ENCODE results near the gene SMCO2.

The SMCO2 gene

DNA sequence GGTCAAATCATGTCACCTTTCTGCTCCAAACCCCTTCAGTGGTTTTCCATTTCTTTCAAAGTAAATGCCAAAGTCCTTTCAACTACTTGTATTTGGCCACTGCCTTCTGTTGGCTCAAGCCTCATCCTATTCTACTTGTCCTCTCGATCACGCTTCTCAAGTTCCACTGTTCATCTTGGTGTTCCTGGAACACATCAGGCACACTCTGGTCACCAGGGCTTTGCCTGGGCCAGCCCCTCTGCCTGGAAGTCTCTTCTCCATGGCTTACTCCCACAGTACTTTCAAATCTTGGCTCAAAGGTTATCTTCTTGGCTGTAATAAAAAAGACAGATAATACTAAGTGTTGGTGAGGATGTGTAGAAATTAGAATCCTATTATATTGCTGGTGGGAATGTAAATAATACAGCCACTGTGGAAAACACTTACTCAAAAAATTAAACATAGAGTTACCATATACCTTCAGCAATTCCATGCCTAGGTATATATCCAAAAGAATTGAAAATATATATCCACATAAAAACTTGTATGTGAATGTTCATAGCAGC is 60.2 kb downstream of the SMCO2 start:
- TF ChIP-seq ZNF274 (IDR thresholded peaks at IDR 0.05; ENCODE audit: low read depth, low read length) (no peak), SUZ12 (IDR thresholded peaks at IDR 0.05; ENCODE audit: extremely low read depth, insufficient read depth, insufficient read length) (no peak), YY1 (IDR thresholded peaks at IDR 0.05; ENCODE audit: insufficient read depth, insufficient read length) (no peak)
- no peak for DNase-seq (ENCODE audit: low read depth, low spot score)
- no peaks in the 10 kb centered on the region for H3K9me3 ChIP-seq (ENCODE audit: insufficient read depth, low read length)

DNA sequence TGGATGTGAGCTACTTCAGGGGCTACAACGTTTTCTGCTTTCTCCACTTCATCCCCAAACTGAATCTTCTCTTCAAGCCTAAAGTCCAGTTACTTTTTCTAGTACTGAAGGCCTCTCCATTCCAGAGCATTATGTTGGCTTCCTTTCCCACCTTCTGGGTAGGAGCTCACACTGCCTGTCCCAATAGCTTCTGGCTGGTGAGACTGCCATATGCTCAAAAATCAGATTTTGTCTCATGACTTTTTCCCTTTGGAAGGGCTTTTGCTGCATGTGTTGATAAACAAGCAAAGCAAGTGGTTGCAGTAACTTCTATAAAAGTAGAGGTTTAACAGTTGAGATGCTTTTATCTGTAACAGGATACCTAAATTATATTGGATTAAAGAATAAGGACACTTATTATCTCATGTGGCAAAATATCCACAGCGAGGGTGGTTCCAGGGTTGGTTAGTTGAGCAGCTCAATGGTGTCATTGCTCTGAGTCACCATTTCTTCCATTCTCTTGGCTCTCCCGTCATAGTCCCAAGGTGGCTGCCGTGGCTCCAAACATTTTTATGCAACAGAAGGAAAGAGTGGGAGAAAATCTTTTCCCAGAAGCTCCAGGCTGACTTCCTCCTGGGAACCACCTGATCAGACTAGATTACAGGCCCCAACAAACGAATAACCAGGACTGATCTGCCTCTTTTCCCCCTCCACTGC is 62.3 kb downstream of the SMCO2 start:
- no peaks in the 10 kb centered on the region for H3K36me3 ChIP-seq (ENCODE audit: insufficient read depth, insufficient read length, low read length)

More for the DNA sequence above, 60.2 kb downstream of the SMCO2 start:
- no peaks in the 10 kb centered on the region for H3K4me1 ChIP-seq (ENCODE audit: insufficient read depth, insufficient read length)
- H3K9ac ChIP-seq (ENCODE audit: insufficient read length, low read depth): no peak overlapping the region
- no peaks in the 10 kb centered on the region for H3K27me3 ChIP-seq (ENCODE audit: insufficient read depth, insufficient read length)
- no peaks in the 10 kb centered on the region for H3K36me3 ChIP-seq (ENCODE audit: insufficient read depth, insufficient read length, low read length)
- no peak overlapping the region for H3K4me3 ChIP-seq (ENCODE audit: insufficient read length, low read depth)

DNA sequence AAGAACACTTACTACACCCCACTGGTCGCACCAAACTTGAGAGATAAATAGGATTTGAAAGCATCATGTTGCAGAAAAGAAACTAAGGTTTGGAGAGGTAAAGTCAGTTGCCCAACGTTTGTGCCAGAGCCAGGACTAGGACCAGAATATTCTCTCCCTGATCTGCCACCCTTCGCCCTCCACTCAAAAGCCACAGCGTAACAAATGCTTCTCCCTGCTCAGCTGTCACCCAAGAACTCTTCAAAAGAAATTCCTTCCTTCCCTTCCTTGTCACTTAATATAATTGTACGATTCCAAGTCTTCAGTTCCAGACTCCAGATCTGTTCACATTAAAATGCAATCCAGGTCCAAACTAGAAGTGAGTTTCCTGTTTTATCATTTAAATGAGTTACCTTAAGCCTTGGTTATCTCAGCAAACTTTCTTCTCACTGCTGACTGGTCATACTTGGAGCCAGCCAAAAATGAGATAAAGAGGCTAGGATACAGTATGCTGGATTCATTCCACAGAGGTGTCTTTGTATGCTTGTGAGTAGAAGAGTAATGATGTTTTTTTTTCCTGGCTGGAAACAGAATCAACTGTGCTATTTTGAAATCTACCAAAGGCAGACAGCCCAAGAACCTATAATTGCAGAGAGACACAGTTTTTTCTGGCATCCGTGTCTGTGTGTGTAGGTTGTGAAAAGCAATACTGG is 64.6 kb downstream of the SMCO2 start:
- H3K4me1 ChIP-seq (ENCODE audit: insufficient read depth, insufficient read length): no peaks in the 10 kb centered on the region
- no peak overlapping the region for H3K4me3 ChIP-seq (ENCODE audit: insufficient read length, low read depth)
- H3K9ac ChIP-seq (ENCODE audit: insufficient read length, low read depth): no peak overlapping the region
- no peaks in the 10 kb centered on the region for H3K27me3 ChIP-seq (ENCODE audit: insufficient read depth, insufficient read length)
- H3K36me3 ChIP-seq (ENCODE audit: insufficient read depth, insufficient read length, low read length): no peaks in the 10 kb centered on the region
- no peak for DNase-seq (ENCODE audit: low read depth, low spot score)
- no peaks in the 10 kb centered on the region for H3K9me3 ChIP-seq (ENCODE audit: insufficient read depth, low read length)
- no peak for TF ChIP-seq SUZ12 (IDR thresholded peaks at IDR 0.05; ENCODE audit: extremely low read depth, insufficient read depth, insufficient read length)

More for the DNA sequence above, 62.3 kb downstream of the SMCO2 start:
- Histone ChIP-seq H3K9me3 (ENCODE audit: insufficient read depth, low read length) (no peaks in the 10 kb centered on the region), H3K9ac (ENCODE audit: insufficient read length, low read depth) (no peak overlapping the region), H3K27me3 (ENCODE audit: insufficient read depth, insufficient read length) (no peaks in the 10 kb centered on the region), H3K4me3 (ENCODE audit: insufficient read length, low read depth) (no peak overlapping the region), H3K4me1 (ENCODE audit: insufficient read depth, insufficient read length) (no peaks in the 10 kb centered on the region)
- TF ChIP-seq SUZ12 (IDR thresholded peaks at IDR 0.05; ENCODE audit: extremely low read depth, insufficient read depth, insufficient read length): no peak
- no peak for TF ChIP-seq ZNF274 (IDR thresholded peaks at IDR 0.05; ENCODE audit: low read depth, low read length)
- no peak for TF ChIP-seq YY1 (IDR thresholded peaks at IDR 0.05; ENCODE audit: insufficient read depth, insufficient read length)
- no peak for DNase-seq (ENCODE audit: low read depth, low spot score)

DNA sequence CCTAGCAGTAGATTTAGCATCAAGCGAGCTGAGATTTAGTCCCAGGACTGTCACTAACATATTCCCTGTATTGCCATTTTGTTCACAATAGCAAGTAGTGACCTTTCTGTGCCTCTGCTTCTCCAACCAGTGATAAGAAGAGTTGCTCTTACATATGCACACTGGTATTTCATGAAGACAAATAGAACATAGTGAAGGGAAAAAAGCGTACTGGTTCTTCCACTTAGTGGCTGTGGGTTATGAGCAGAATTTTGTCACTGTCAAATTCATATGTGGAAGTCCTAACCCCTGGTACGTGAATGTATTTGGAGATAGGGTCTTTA is 65.1 kb downstream of the SMCO2 start:
- DNase-seq (ENCODE audit: low read depth, low spot score): no peak
- no peak for TF ChIP-seq SUZ12 (IDR thresholded peaks at IDR 0.05; ENCODE audit: extremely low read depth, insufficient read depth, insufficient read length)
- TF ChIP-seq YY1 (IDR thresholded peaks at IDR 0.05; ENCODE audit: insufficient read depth, insufficient read length): no peak
- TF ChIP-seq ZNF274 (IDR thresholded peaks at IDR 0.05; ENCODE audit: low read depth, low read length): no peak

DNA sequence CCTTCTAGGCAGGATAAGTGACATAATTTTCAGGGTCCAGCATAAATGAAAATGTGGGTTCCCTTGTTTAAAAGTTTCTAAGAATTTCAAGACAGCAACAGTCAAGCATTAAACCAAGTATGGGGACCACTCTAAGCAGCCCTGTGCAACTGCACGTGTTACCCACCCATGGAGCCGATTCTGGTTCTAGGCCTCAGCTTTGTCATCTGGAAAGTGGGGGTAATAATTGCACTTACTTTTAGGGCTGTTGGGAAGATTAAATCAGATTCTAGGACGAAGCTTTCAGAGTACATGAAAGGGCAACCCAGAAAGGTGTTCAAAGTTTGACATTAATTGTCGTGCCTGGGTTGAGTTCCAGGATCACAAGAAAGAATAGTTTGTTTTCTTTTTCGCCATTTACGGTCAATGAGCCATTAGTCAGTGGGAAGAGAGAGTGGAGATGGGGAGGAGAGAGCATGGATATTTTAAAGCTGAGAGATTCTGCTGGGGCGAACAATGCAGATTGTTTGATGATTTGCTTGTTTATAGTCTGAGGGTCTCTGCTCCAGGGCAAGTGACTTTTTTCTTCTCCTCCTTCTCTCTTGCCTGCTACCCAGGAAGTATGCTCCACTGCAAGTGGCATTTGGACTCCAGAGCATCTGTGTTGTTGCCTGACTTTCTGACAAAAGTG is 66.8 kb downstream of the SMCO2 start:
- TF ChIP-seq ZNF274 (IDR thresholded peaks at IDR 0.05; ENCODE audit: low read depth, low read length): no peak
- Histone ChIP-seq H3K9me3 (ENCODE audit: insufficient read depth, low read length) (no peaks in the 10 kb centered on the region), H3K4me3 (ENCODE audit: insufficient read length, low read depth) (no peak overlapping the region), H3K36me3 (ENCODE audit: insufficient read depth, insufficient read length, low read length) (no peaks in the 10 kb centered on the region), H3K27me3 (ENCODE audit: insufficient read depth, insufficient read length) (no peaks in the 10 kb centered on the region), H3K4me1 (ENCODE audit: insufficient read depth, insufficient read length) (no peaks in the 10 kb centered on the region), H3K9ac (ENCODE audit: insufficient read length, low read depth) (no peak overlapping the region)
- no peak for DNase-seq (ENCODE audit: low read depth, low spot score)

More for the DNA sequence above, 65.1 kb downstream of the SMCO2 start:
- Histone ChIP-seq H3K9ac (ENCODE audit: insufficient read length, low read depth) (no peak overlapping the region), H3K27me3 (ENCODE audit: insufficient read depth, insufficient read length) (no peaks in the 10 kb centered on the region), H3K4me3 (ENCODE audit: insufficient read length, low read depth) (no peak overlapping the region), H3K9me3 (ENCODE audit: insufficient read depth, low read length) (no peaks in the 10 kb centered on the region), H3K36me3 (ENCODE audit: insufficient read depth, insufficient read length, low read length) (no peaks in the 10 kb centered on the region), H3K4me1 (ENCODE audit: insufficient read depth, insufficient read length) (no peaks in the 10 kb centered on the region)

DNA sequence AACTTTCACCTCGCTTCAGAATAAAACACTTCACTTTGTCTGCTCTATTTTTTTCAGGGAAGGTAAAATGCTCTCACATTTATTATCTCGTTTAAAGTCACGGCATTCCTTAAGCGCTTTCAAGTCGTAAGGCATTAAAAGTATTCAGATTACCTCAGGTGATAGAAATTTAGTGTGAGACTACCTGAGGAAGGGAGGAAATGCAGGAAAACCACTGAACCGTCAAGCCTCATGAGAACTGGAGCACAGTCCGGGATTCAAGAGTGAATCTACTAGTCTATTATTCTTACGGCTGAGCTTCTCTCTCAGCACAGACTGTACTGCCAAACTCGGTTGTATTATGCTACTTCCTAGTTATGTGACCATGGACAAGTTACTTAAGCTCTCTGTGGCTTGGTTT is 69.1 kb downstream of the SMCO2 start:
- no peaks in the 10 kb centered on the region for H3K4me1 ChIP-seq (ENCODE audit: insufficient read depth, insufficient read length)
- no peaks in the 10 kb centered on the region for H3K9me3 ChIP-seq (ENCODE audit: insufficient read depth, low read length)
- H3K27me3 ChIP-seq (ENCODE audit: insufficient read depth, insufficient read length): no peaks in the 10 kb centered on the region
- no peaks in the 10 kb centered on the region for H3K36me3 ChIP-seq (ENCODE audit: insufficient read depth, insufficient read length, low read length)
- no peak overlapping the region for H3K9ac ChIP-seq (ENCODE audit: insufficient read length, low read depth)
- no peak for DNase-seq (ENCODE audit: low read depth, low spot score)
- no peak overlapping the region for H3K4me3 ChIP-seq (ENCODE audit: insufficient read length, low read depth)
- TF ChIP-seq SUZ12 (IDR thresholded peaks at IDR 0.05; ENCODE audit: extremely low read depth, insufficient read depth, insufficient read length): no peak
- no peak for TF ChIP-seq ZNF274 (IDR thresholded peaks at IDR 0.05; ENCODE audit: low read depth, low read length)
- TF ChIP-seq YY1 (IDR thresholded peaks at IDR 0.05; ENCODE audit: insufficient read depth, insufficient read length): no peak

DNA sequence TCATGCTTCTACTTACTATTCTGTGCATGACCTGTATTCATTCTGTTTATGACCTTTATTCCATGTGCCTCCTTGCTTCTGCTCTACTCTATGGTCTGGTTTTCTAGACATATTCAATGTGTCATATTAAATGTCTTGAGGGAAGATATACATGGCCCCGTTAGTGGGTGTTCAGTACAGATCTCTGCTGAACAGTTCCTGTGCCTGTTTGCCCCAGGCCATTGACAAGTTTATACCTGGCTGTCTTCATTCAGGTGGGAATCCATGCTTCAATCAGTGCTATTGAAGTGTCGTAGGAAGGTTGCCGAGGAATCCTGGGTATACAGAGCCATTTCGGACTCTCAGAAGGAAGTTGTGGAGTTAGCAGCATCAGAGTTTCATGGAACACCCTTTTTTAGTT is 70.1 kb downstream of the SMCO2 start:
- TF ChIP-seq SUZ12 (IDR thresholded peaks at IDR 0.05; ENCODE audit: extremely low read depth, insufficient read depth, insufficient read length): no peak
- Histone ChIP-seq H3K9ac (ENCODE audit: insufficient read length, low read depth) (no peak overlapping the region), H3K9me3 (ENCODE audit: insufficient read depth, low read length) (no peaks in the 10 kb centered on the region), H3K36me3 (ENCODE audit: insufficient read depth, insufficient read length, low read length) (no peaks in the 10 kb centered on the region), H3K4me3 (ENCODE audit: insufficient read length, low read depth) (no peak overlapping the region), H3K4me1 (ENCODE audit: insufficient read depth, insufficient read length) (peaks cover 4% of the 10 kb centered on the region), H3K27me3 (ENCODE audit: insufficient read depth, insufficient read length) (no peaks in the 10 kb centered on the region)
- DNase-seq (ENCODE audit: low read depth, low spot score): no peak
